ENCODE results near the gene SCML2.

GRCh38 chrX:18271725-18272124 lies 82.8 kb downstream of the SCML2 start:
- TF ChIP-seq CTCF (IDR thresholded peaks at IDR 0.05) = no peak
- no peak for TF ChIP-seq ZFX (IDR thresholded peaks at IDR 0.05; ENCODE audit: borderline replicate concordance)
